ENCODE results near the gene TBC1D12.
A peak's percentile ranks its signal among the peaks of the same experiment; 100 is the strongest.
"Not testable (repeated sequence)": the region's sequence is repeated elsewhere in the genome, so short reads cannot be mapped to it uniquely, and the experiment has no call there.

The TBC1D12 gene

DNA sequence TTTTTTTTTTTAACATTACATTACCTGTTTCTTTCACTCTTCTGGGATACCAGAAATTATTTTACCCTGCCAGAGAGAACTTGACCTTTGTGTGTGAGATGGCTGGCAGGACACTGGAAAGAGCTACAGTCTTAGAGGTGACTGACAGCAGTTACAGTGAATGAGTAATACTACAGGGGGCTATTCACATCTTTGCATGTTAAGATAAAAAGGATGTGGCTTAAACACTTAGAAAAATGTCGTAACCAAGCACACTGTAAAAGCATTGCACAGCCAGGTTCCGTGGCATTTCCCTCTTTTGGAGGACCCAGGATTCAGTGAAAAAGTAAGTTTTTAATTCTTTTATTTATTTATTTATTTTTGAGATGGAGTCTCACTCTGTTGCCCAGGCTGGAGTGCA, 18.8 kb upstream of the TBC1D12 start:
- H3K36me3 Mint-ChIP-seq (ENCODE audit: low read depth) = no peaks in the 10 kb centered on the region
- H3K4me3 Mint-ChIP-seq = no peak overlapping the region
- peaks cover 38% of the 10 kb centered on the region for H3K4me1 Mint-ChIP-seq (ENCODE audit: low read depth)
- peak overlapping the region; percentile 34 for H3K27ac Mint-ChIP-seq
- H3K27me3 Mint-ChIP-seq = peaks cover 4% of the 10 kb centered on the region
- H3K9me3 Mint-ChIP-seq = no peaks in the 10 kb centered on the region
- intact Hi-C loops (cut with micrococcal nuclease) = no loop called here

DNA sequence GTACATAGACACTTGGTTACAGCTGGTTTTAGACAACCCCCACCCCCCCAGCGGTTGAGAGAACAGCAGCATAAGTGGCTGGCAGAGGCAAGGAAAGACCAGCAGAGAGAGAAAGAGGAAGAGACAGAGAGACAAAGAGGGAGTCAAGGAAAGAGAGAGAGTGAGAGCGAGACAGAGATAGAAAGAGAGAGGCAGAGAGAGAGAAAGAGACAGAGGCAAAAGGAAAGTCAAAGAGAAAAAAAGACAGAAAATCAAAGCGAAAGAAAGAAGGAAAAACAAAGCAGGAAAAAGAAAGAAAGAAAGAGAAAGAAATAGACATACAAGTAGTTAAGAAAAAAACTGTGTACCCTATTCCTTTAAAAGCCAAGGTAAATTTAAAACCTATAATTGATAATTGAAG, 16.6 kb upstream of the TBC1D12 start:
- peaks cover 32% of the 10 kb centered on the region for H3K4me1 Mint-ChIP-seq (ENCODE audit: low read depth)
- H3K4me3 Mint-ChIP-seq; H3K27me3 Mint-ChIP-seq; intact Hi-C loops (cut with micrococcal nuclease); H3K9me3 Mint-ChIP-seq; H3K36me3 Mint-ChIP-seq (ENCODE audit: low read depth): not testable (repeated sequence)
- H3K27ac Mint-ChIP-seq = peak overlapping the region; percentile 5

DNA sequence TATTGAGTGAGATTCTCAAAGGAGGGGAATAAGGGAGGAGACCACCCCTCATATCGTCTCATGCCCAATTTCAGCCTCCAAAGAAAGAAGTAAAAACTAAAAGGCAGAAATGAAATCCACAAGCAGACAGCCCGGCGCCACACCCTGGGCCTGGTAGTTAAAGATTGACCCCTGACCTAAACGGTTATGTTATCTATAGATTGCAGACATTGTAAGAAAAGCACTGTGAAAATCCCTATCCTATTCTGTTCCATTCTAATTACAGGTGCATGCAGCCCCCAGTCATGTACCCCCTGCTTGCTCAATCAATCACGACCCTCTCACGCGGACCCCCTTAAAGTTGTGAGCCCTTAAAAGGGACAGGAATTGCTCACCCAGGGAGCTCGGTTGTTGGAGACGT, 10.2 kb upstream of the TBC1D12 start:
- H3K4me1 Mint-ChIP-seq (ENCODE audit: low read depth); H3K27ac Mint-ChIP-seq; H3K4me3 Mint-ChIP-seq; intact Hi-C loops (cut with micrococcal nuclease); H3K9me3 Mint-ChIP-seq; H3K36me3 Mint-ChIP-seq (ENCODE audit: low read depth): not testable (repeated sequence)
- peaks cover 13% of the 10 kb centered on the region for H3K27me3 Mint-ChIP-seq

DNA sequence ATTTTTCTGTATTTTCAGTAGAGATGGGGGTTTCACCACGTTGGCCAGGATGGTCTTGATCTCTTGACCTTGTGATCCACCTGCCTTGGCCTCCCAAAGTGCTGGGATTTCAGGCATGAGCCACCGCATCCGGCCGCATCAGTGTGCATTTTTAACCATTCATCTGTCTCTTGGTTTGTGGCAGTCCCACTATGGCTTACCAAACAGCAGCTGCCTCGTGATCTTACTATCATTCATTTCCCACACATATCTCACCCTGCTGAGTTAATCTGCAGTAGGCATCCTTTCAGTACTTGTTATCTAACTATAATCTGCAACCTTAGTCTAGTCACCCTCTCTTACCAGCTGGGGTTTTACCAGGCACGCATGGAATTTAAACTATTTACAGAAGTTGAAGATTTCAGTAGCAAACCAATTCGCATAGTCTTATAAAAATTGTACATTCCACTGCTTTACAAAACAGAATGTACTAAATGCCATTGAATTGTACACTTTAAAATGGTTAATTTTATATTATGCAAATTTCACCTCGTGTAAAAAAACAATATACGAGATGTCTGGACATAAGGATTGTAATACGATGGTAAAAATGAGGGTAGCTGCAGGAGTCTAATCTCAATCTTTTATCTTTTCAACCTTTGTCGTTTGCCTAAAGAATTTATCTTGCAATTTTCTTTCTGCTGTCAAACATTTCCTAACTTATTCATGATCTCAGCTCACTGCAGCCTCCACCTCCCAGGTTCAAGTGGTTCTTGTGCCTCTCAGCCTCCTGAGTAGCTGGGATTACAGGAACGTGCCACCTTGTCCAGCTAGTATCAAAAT, 4.6 kb upstream of the TBC1D12 start:
- H3K27ac Mint-ChIP-seq = no peak overlapping the region
- intact Hi-C loops (cut with micrococcal nuclease) = no loop called here
- H3K27me3 Mint-ChIP-seq = peaks cover 44% of the 10 kb centered on the region
- H3K9me3 Mint-ChIP-seq = peaks cover 9% of the 10 kb centered on the region
- H3K4me1 Mint-ChIP-seq (ENCODE audit: low read depth) = peaks cover 10% of the 10 kb centered on the region
- H3K4me3 Mint-ChIP-seq = no peak overlapping the region
- H3K36me3 Mint-ChIP-seq (ENCODE audit: low read depth) = no peaks in the 10 kb centered on the region

DNA sequence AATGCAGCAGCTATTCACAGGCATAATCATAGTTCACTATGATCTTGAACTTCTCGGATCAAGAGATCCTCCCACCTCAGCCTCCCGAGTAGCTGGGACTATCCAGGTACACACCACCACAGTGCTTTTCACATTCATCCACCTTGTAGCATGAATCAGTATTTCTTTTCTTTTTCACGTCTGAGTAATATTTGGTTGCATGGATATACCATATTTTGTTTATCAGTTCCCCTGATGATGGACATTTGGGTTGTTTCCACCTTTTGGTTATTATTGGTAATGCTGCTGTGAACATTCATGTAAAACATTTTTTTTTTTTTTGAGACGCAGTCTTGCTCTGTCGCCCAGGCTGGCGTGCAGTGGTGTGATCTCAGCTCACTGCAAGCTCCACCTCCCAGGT, 3.6 kb upstream of the TBC1D12 start:
- peaks cover 9% of the 10 kb centered on the region for H3K9me3 Mint-ChIP-seq
- no peaks in the 10 kb centered on the region for H3K36me3 Mint-ChIP-seq (ENCODE audit: low read depth)
- H3K27me3 Mint-ChIP-seq = peaks cover 42% of the 10 kb centered on the region
- no peak overlapping the region for H3K27ac Mint-ChIP-seq
- H3K4me1 Mint-ChIP-seq (ENCODE audit: low read depth) = peaks cover 10% of the 10 kb centered on the region
- H3K4me3 Mint-ChIP-seq = no peak overlapping the region
- intact Hi-C loops (cut with micrococcal nuclease) = no loop called here

DNA sequence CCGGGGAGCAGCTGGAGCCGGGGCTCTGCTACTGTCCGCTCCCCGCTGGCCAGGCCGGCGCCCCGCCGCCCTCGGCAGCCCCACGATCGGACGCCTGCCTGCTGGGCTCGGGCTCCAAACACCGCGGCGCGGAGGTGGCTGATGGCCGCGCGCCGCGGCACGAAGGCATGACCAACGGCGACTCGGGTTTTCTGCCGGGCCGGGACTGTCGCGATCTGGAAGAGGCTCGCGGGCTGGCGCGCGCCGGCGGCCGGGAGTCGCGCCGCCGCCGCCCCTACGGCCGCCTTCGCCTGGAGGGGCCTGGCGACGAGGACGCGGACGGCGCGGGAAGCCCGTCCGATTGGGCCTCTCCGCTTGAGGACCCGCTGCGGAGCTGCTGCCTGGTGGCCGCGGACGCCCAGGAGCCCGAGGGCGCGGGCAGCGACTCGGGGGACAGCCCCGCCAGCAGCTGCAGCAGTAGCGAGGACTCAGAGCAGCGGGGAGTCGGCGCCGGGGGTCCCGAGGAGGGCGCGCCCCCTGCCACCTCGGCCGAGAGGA, 570 bp downstream of the TBC1D12 start:
- Mint-ChIP-seq H3K4me3 (peak overlapping the region; percentile 79), H3K4me1 (ENCODE audit: low read depth) (peaks cover 32% of the 10 kb centered on the region), H3K27ac (peak overlapping the region; percentile 91), H3K27me3 (peaks cover 32% of the 10 kb centered on the region), H3K9me3 (peaks cover 9% of the 10 kb centered on the region), H3K36me3 (ENCODE audit: low read depth) (no peaks in the 10 kb centered on the region)
- intact Hi-C loops (cut with micrococcal nuclease) = loop anchor here (1.0 kb wide), 1 partner anchor 41 kb away; the partner anchor contains the start of gene NOC3L

DNA sequence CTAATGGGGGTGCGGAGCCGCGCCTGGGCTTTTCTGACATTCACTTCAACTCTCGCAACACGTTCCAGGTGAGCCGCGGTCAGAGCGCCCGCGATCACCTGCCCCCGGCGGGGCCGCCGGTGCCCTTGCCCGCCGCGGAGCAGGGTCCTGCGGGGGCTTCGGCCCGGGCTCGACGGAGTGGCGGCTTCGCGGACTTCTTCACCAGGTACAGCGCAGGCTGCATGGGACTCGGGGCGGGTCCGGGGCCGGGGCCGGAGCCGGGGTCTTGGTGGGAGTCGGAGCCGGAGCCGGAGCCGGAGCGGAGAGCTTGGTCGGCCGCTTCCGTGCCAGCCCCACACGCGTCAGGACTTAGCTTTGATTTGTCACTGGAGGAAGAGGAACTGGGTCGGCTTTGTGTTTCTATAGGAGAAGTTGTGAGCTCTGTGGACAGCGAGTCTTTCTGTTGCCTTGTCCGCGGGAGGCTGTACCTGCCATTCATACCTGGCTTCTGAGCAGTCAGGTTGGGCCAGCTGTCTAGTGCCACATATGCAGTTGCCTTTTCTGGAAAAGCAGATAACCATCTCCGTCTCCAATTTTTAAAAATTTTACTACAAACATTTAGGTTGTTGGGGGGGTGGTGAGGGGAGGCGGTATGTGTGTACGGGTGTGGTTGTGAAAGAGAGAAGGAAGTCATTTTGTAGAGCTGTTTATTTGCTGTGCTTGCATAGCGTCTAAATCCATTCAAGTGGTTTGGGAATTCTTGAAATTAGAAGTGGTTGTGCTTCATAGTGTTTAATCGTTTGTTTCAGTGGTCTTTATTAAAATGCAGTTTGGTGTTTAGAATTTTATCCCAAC, 1.3 kb downstream of the TBC1D12 start:
- peaks cover 32% of the 10 kb centered on the region for H3K4me1 Mint-ChIP-seq (ENCODE audit: low read depth)
- H3K27ac Mint-ChIP-seq = peak overlapping the region; percentile 91
- H3K36me3 Mint-ChIP-seq (ENCODE audit: low read depth) = no peaks in the 10 kb centered on the region
- intact Hi-C loops (cut with micrococcal nuclease) = no loop called here
- H3K4me3 Mint-ChIP-seq = peak overlapping the region; percentile 79
- H3K27me3 Mint-ChIP-seq = peaks cover 29% of the 10 kb centered on the region
- peaks cover 9% of the 10 kb centered on the region for H3K9me3 Mint-ChIP-seq

DNA sequence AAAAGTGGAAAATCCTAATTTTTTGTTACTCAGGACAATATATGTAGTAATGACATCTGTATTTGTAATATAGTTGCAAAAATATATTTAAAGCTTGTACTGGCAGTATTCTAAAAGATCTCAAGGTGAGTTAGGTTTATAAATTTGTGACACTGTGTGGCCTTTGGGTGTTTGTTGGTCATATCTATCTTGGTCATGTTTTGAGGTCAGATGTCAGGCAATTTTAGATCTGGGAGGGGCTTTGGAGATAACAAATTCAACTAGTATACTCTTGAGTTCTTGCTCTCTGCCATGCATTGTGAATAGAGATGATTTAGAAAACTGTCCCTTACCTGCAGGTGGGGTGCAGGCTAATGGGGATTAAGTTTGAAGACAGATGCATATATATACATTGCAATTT, 3.1 kb downstream of the TBC1D12 start:
- Mint-ChIP-seq H3K27ac (no peak overlapping the region), H3K27me3 (peaks cover 16% of the 10 kb centered on the region), H3K36me3 (ENCODE audit: low read depth) (no peaks in the 10 kb centered on the region), H3K4me3 (peak overlapping the region; percentile 17), H3K9me3 (peaks cover 9% of the 10 kb centered on the region), H3K4me1 (ENCODE audit: low read depth) (peaks cover 32% of the 10 kb centered on the region)
- intact Hi-C loops (cut with micrococcal nuclease) = loop anchor here (5.0 kb wide), 1 partner anchor 37 kb away; no protein-coding TSS in a partner anchor

DNA sequence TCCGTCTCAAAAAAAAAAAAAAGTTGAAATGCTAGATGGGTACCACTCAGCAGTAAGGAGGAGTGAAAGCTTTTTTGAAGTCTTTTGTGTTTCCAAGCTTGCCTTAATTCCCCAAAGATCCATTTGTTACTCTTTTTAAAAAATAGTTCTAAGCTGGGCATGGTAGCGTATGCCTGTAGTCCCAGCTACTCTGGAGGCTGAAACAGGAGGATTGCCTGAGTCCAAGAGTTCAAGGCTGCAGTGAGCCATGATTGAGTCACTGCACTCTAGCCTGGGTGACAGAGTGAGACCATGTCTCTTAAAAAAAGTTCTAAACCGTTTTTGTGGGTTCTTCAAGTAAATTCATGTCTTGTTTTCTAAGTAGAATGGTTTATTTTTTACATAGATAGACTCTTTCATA, 5.3 kb downstream of the TBC1D12 start:
- H3K27me3 Mint-ChIP-seq = peaks cover 5% of the 10 kb centered on the region
- H3K9me3 Mint-ChIP-seq = no peaks in the 10 kb centered on the region
- H3K4me1 Mint-ChIP-seq (ENCODE audit: low read depth) = peaks cover 29% of the 10 kb centered on the region
- no peak overlapping the region for H3K4me3 Mint-ChIP-seq
- H3K27ac Mint-ChIP-seq = no peak overlapping the region
- intact Hi-C loops (cut with micrococcal nuclease) = loop anchor here (5.0 kb wide), 1 partner anchor 35 kb away; no protein-coding TSS in a partner anchor
- H3K36me3 Mint-ChIP-seq (ENCODE audit: low read depth) = no peaks in the 10 kb centered on the region

DNA sequence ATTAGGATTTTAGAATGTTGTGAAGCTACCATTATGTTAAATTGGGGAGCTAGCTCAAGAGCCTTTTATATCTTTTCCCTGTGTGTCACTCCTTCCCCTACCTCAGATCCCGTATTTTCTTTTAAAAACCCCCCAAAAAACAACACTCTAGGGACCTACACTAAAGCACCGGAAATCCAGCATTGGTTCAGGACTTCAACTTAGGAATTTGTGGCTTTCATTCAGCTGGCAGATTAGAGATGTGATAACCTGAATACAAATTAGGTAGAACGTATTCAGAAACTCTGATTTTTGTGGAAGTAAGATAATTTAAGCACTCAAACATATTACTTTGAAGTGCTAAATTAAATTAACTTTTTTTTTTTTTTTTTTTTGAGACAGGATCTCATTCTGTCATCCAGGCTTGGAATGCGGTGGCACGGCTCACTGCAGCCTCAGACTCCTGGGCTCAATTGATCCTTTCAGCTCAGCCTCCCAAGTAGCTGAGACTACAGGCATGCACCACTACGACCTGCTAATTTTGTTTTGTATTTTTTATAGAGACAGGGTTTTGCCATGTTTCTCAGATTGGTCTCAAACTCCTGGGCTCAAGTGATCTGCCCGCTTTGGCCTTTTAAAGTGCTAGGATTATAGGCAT, 6.8 kb downstream of the TBC1D12 start:
- no peak overlapping the region for H3K27ac Mint-ChIP-seq
- peaks cover 41% of the 10 kb centered on the region for H3K4me1 Mint-ChIP-seq (ENCODE audit: low read depth)
- H3K36me3 Mint-ChIP-seq (ENCODE audit: low read depth) = no peaks in the 10 kb centered on the region
- no peak overlapping the region for H3K4me3 Mint-ChIP-seq
- intact Hi-C loops (cut with micrococcal nuclease) = loop anchor here (5.0 kb wide), 1 partner anchor 33 kb away; no protein-coding TSS in a partner anchor
- H3K9me3 Mint-ChIP-seq = no peaks in the 10 kb centered on the region
- peaks cover 5% of the 10 kb centered on the region for H3K27me3 Mint-ChIP-seq

DNA sequence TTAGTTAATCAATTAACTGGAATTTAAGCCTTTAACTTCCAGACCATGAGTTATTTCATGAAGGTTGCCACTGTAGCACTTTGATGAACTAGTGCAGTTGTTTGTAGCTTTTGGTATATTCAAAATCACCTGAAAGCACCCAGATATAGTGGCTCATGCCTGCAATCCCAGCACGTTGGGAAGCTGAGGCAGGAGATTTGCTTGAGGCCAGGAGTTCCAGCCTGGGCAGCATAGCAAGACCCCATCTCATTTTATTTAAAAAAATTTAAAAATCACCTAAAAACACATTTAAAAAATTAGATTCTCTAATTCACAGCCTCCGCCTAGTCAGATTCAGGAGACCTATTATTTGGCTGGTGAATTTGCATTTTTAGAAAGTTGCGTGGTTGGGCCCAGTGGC, 9.0 kb downstream of the TBC1D12 start:
- peaks cover 32% of the 10 kb centered on the region for H3K4me1 Mint-ChIP-seq (ENCODE audit: low read depth)
- intact Hi-C loops (cut with micrococcal nuclease) = no loop called here
- peaks cover 5% of the 10 kb centered on the region for H3K27me3 Mint-ChIP-seq
- no peaks in the 10 kb centered on the region for H3K9me3 Mint-ChIP-seq
- H3K36me3 Mint-ChIP-seq (ENCODE audit: low read depth) = no peaks in the 10 kb centered on the region
- no peak overlapping the region for H3K27ac Mint-ChIP-seq
- H3K4me3 Mint-ChIP-seq = no peak overlapping the region

DNA sequence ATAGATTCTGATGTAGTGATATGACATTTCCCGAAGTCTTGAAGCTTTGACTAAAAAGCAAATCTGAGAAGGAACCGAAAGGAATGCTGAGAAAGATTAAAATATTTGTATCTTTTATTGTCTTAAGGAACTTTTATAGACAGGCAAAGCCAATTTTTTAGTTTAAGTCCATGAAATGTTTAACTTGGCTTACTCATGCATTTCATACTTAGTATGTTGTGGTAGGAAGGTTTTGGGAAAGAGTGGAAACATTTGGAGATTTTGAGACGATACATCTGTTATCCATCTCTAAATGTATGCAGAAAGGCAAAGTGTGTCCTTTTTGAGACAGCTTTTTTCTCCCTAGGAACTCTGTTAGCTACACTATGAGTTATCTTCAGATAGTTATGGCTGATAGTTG, 10.1 kb downstream of the TBC1D12 start:
- Mint-ChIP-seq H3K27me3 (no peaks in the 10 kb centered on the region), H3K27ac (no peak overlapping the region), H3K4me3 (no peak overlapping the region), H3K4me1 (ENCODE audit: low read depth) (peaks cover 35% of the 10 kb centered on the region), H3K36me3 (ENCODE audit: low read depth) (no peaks in the 10 kb centered on the region), H3K9me3 (no peaks in the 10 kb centered on the region)
- intact Hi-C loops (cut with micrococcal nuclease) = no loop called here

DNA sequence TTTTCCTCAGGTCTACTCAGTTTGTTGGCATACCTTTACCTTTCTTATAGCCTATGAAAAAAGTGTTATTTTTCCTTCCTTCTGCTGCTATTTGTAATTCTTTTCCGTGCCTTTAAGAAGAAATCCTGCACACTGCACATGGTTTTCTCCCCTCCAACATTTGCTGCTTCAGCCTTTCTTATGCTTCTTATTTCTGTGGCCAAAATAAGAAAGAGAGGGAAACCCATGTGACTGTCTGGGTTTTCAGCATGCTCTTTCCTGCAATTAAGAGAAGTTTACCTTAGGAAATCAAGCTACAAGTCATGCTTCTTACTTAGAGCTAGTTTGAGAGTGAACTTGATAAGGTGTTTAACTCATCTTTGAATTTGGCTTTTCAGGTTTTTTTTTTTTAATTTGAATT, 11.0 kb downstream of the TBC1D12 start:
- Mint-ChIP-seq H3K27ac (no peak overlapping the region), H3K36me3 (ENCODE audit: low read depth) (no peaks in the 10 kb centered on the region), H3K4me1 (ENCODE audit: low read depth) (peaks cover 39% of the 10 kb centered on the region), H3K4me3 (no peak overlapping the region), H3K9me3 (no peaks in the 10 kb centered on the region), H3K27me3 (no peaks in the 10 kb centered on the region)
- intact Hi-C loops (cut with micrococcal nuclease) = no loop called here

DNA sequence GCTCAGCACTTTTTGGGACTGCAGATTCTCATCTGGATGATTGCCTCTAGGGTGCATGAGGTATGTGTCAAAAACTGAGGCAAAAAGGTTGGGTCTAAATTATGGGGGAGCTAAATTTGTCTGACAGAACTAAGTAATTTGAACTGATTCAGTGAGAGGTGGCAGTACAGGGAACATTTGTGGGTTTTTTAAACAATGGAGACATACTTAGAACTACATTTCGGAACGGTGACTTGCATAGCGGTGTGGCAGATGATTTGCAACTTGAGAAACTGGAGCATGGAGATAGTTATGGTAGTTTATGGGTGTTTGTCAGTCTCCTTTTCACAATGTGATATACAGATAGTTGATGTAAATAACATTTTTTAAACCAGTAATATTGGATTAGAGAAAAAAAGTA, 14.6 kb downstream of the TBC1D12 start:
- Mint-ChIP-seq H3K4me3 (no peak overlapping the region), H3K4me1 (ENCODE audit: low read depth) (peaks cover 45% of the 10 kb centered on the region), H3K36me3 (ENCODE audit: low read depth) (no peaks in the 10 kb centered on the region), H3K27me3 (no peaks in the 10 kb centered on the region), H3K9me3 (no peaks in the 10 kb centered on the region), H3K27ac (no peak overlapping the region)
- intact Hi-C loops (cut with micrococcal nuclease) = no loop called here
